ENCODE measurements around the gene CYB561D2. TPM values are rescaled to one million over a fixed set of nuclear protein-coding genes. Genes with fewer than 3 reads are reported as not detected.

The CYB561D2 gene
- total RNA-seq, 1 experiment from 2014 or later: 16.8 TPM

DNA sequence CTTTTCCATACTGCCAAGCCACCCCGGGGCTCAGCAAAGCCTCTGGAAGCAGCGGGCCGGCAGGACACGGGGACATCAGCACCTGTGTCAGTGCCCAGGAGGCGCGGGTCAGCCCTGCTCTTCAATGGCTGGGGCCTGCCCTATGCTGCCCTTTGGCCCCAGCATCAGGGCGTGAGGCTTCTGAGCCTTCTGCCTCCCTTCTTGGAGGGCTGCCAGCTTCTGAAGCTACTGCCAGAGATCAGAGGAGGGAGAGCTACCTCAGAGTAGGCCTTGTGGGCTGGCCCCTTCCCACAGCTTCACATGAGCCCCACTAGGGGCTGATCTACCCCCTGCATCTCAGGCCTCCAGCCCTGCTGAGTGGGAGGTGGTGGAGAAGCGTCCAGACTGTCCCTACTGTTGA, 21.7 kb downstream of the CYB561D2 start:
- H2BK5ac ChIP-seq (ENCODE audit: insufficient read length, low read length): no peak overlapping the region
- no peak overlapping the region for H3K23ac ChIP-seq (ENCODE audit: insufficient read length, low read depth, low read length)
- no peak overlapping the region for H2BK120ac ChIP-seq (ENCODE audit: low read depth, low read length, poor library complexity, severe bottlenecking)
- no peak overlapping the region for H3K18ac ChIP-seq (ENCODE audit: insufficient read length, low read depth, low read length)
- H3K79me2 ChIP-seq (ENCODE audit: insufficient read depth, low read length): no peaks in the 10 kb centered on the region
- H4K91ac ChIP-seq (ENCODE audit: insufficient read length, low read depth, low read length): no peak overlapping the region
- no peak overlapping the region for H2BK12ac ChIP-seq (ENCODE audit: insufficient read length, low read depth, low read length)
- H3K4me1 ChIP-seq (ENCODE audit: insufficient read depth, low read length): no peaks in the 10 kb centered on the region
- no peak overlapping the region for H4K5ac ChIP-seq (ENCODE audit: insufficient read length, low read depth, low read length)
- TF ChIP-seq, protein P1, sequence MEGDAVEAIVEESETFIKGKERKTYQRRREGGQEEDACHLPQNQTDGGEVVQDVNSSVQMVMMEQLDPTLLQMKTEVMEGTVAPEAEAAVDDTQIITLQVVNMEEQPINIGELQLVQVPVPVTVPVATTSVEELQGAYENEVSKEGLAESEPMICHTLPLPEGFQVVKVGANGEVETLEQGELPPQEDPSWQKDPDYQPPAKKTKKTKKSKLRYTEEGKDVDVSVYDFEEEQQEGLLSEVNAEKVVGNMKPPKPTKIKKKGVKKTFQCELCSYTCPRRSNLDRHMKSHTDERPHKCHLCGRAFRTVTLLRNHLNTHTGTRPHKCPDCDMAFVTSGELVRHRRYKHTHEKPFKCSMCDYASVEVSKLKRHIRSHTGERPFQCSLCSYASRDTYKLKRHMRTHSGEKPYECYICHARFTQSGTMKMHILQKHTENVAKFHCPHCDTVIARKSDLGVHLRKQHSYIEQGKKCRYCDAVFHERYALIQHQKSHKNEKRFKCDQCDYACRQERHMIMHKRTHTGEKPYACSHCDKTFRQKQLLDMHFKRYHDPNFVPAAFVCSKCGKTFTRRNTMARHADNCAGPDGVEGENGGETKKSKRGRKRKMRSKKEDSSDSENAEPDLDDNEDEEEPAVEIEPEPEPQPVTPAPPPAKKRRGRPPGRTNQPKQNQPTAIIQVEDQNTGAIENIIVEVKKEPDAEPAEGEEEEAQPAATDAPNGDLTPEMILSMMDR (conservative IDR thresholded peaks at IDR 0.05): peak; percentile 15; the same call in 1 of the 3 replicates
- H3K27ac ChIP-seq (ENCODE audit: insufficient read length, low read depth, low read length): no peak overlapping the region
- no CpG with 5 or more reads among the region's 8 CpGs for WGBS (ENCODE audit: extremely low coverage, insufficient read length, low lambda C conversion rate)
- no peak overlapping the region for H3K56ac ChIP-seq (ENCODE audit: insufficient read length, low read depth, low read length)
- no peak overlapping the region for H2BK20ac ChIP-seq (ENCODE audit: low read depth, low read length, poor library complexity, severe bottlenecking)
- no peaks in the 10 kb centered on the region for H3K23me2 ChIP-seq (ENCODE audit: insufficient read length, low read depth, low read length, poor library complexity, severe bottlenecking)
- no peak overlapping the region for H3K9ac ChIP-seq (ENCODE audit: extremely low read depth, insufficient read length, low read length)
- Mint-ChIP-seq H3K36me3 (ENCODE audit: insufficient read depth in 1 of 3, low read depth in 3 of 3) (no peaks in the 10 kb centered on the region), H3K4me3 (no peak overlapping the region; a peak in 1 of 5 replicates), H3K9me3 (no peaks in the 10 kb centered on the region), H3K27me3 (ENCODE audit: low read depth) (peaks cover 2% of the 10 kb centered on the region), H3K27ac (peak overlapping the region in 2 of 3 experiments; percentile 56 to 74; a peak in 3 of 7 replicates), H3K4me1 (peaks cover 16 to 43% of the 10 kb centered on the region in 2 experiments)
- H3K4ac ChIP-seq (ENCODE audit: low read depth, low read length): no peak overlapping the region
- no peak overlapping the region for H2BK15ac ChIP-seq (ENCODE audit: low read depth, low read length)
- peaks cover 2% of the 10 kb centered on the region for H4K20me1 ChIP-seq (ENCODE audit: control insufficient read depth, insufficient read depth, insufficient read length)
- H3K4me2 ChIP-seq (ENCODE audit: insufficient read depth, insufficient read length, low read length): no peak overlapping the region
- no peaks in the 10 kb centered on the region for H3K27me3 ChIP-seq (ENCODE audit: insufficient read depth, low read length)
- H3K79me1 ChIP-seq (ENCODE audit: insufficient read depth, low read depth, low read length, poor library complexity, severe bottlenecking): no peaks in the 10 kb centered on the region
- no peak overlapping the region for H4K8ac ChIP-seq (replicated peaks; ENCODE audit: insufficient read length, low read depth, low read length)
- no peak overlapping the region; the same call in 1 of the 2 replicates for H3K14ac ChIP-seq (ENCODE audit: insufficient read depth, low read length)
- H2AFZ ChIP-seq (ENCODE audit: low read length): no peak overlapping the region
- no peak for DNase-seq
- no peak overlapping the region for H2AK5ac ChIP-seq (ENCODE audit: insufficient read length, low read length)
- no peaks in the 10 kb centered on the region for H3K9me3 ChIP-seq (ENCODE audit: control insufficient read depth, low read depth, low read length)
- no peak overlapping the region for H3T11ph ChIP-seq (ENCODE audit: low read length)

All from H9 (cell line).